ENCODE results near the gene CLDN8.

- TF ChIP-seq MNT (IDR thresholded peaks at IDR 0.05) (no peak), USF2 (IDR thresholded peaks at IDR 0.05; ENCODE audit: low read depth, low read length) (no peak), USF2 (CRISPR knock-in tag; IDR thresholded peaks at IDR 0.05; ENCODE audit: borderline replicate concordance) (no peak), SMARCE1 (IDR thresholded peaks at IDR 0.05; ENCODE audit: borderline replicate concordance) (no peak), HCFC1 (IDR thresholded peaks at IDR 0.05; ENCODE audit: low read depth, low read length) (no peak), RAD21 (CRISPR knock-in tag; IDR thresholded peaks at IDR 0.05) (no peak), TRIM22 (IDR thresholded peaks at IDR 0.05) (no peak), TP53 (CRISPR knock-in tag; conservative IDR thresholded peaks at IDR 0.05) (no peak), ESRRA (CRISPR knock-in tag; IDR thresholded peaks at IDR 0.05; ENCODE audit: low read depth) (no peak), ZFP41 (CRISPR knock-in tag; IDR thresholded peaks at IDR 0.05; ENCODE audit: borderline replicate concordance) (no peak)
These were observed 17.5 kb upstream of the CLDN8 start for GRCh38 chr21:30233228-30234020.

Measured in HepG2 (cell line).